K562 (cell line): ENCODE results near the gene OTOR. TPM values are rescaled to one million over a fixed set of nuclear protein-coding genes. Genes with fewer than 3 reads are reported as not detected.
A peak's percentile ranks its signal among the peaks of the same experiment; 100 is the strongest.

Experiments
- EHMT2 ChIP-seq: fragments of 450-650 bp; IDR thresholded peaks from 2 replicates; pipeline ENCODE4 v1.6.1; 2018; ENCODE audit warnings: antibody characterized with exemption
- FOXJ3 ChIP-seq: sonication (generic); formaldehyde crosslinking; IDR thresholded peaks from 2 replicates; pipeline ENCODE4 v1.4.0; 2020; ENCODE audit warnings: mild to moderate bottlenecking, missing genetic modification reagents
- NR1H2 ChIP-seq: sonication (generic); formaldehyde crosslinking; IDR thresholded peaks from 2 replicates; pipeline ENCODE4 v1.4.0; 2020; ENCODE audit warnings: mild to moderate bottlenecking, missing genetic modification reagents
- RBM25 ChIP-seq: fragments of 200-400 bp; formaldehyde crosslinking; IDR thresholded peaks from 2 replicates; pipeline ENCODE4 v1.6.1; 2018; ENCODE audit warnings: low read length, low read depth, moderate library complexity; ENCODE audit not compliant: severe bottlenecking
- RFX7 ChIP-seq: fragments of 250-450 bp; sonication (Bioruptor Pico); IDR thresholded peaks from 2 replicates; pipeline ENCODE4 v1.5.1; 2021; ENCODE audit warnings: mild to moderate bottlenecking
- SIRT6 ChIP-seq: IDR thresholded peaks from one replicate; pipeline ENCODE4 v1.6.1; 2012; ENCODE audit warnings: low read depth, mild to moderate bottlenecking, control low read depth, inconsistent platforms, low read length, moderate library complexity
- SP1 ChIP-seq: sonication (generic); formaldehyde crosslinking; IDR thresholded peaks from 2 replicates; pipeline ENCODE4 v1.8.1; 2022; ENCODE audit warnings: mild to moderate bottlenecking, missing genetic modification reagents
- XRCC4 ChIP-seq: IDR thresholded peaks from one replicate; pipeline ENCODE4 v1.6.1; 2011; ENCODE audit not compliant: insufficient read depth, insufficient read length; ENCODE audit errors: extremely low read depth
- ZNF184 ChIP-seq: sonication (generic); formaldehyde crosslinking; IDR thresholded peaks from 2 replicates; pipeline ENCODE4 v1.5.0; 2020; ENCODE audit warnings: missing genetic modification reagents
- ZNF3 ChIP-seq: fragments of 250-450 bp; sonication (Bioruptor Pico); IDR thresholded peaks from 2 replicates; pipeline ENCODE4 v1.5.0; 2021; ENCODE audit warnings: mild to moderate bottlenecking, moderate library complexity
- ZNF431 ChIP-seq: sonication (generic); formaldehyde crosslinking; IDR thresholded peaks from 2 replicates; pipeline ENCODE4 v1.8.0; 2022; ENCODE audit warnings: mild to moderate bottlenecking, missing genetic modification reagents
- polyA plus RNA-seq, 8 experiments: library from polyadenylated mRNA; depleted of rRNA in 4 of 8; stranded (reverse) in 5 of 8; unstranded in 3 of 8; fragments of >200 nt; fragmentation: Nextera tagmentation in 2 of 8; fragmentation: Illumina TruSeq in 1 of 8; extraction: Ambion mirVana in 2 of 8; extraction: Trizol in 1 of 8; gene quantifications; 2 replicates each; pipeline versions ENCODE4 v1.2.1 to v1.2.3, GENCODE V29; 2011 to 2014; ENCODE audit warnings: inconsistent platforms in 1 of 8, missing spikeins in 1 of 8
- total RNA-seq, 7 experiments: library from RNA; depleted of rRNA in 6 of 7; stranded (reverse); fragments of >200 nt in 6 of 7; fragmentation: Illumina TruSeq in 2 of 7; extraction: Trizol in 2 of 7; gene quantifications; 2 replicates each; pipeline versions ENCODE4 v1.2.1 to v1.2.3, GENCODE V29; 2011 to 2021; ENCODE audit warnings: low replicate concordance in 1 of 7
- TF ChIP-seq, protein P1 (sequence below), 2 experiments: IDR thresholded peaks; 2 replicates each; pipeline ENCODE4 v1.6.1; 2012; ENCODE audit warnings: improper control_type of control experiment in 2 of 2, low read depth in 2 of 2, low read length in 2 of 2, borderline replicate concordance in 1 of 2
- TF ChIP-seq, protein P2 (sequence below): fragments of 250-450 bp; sonication (Bioruptor Pico); IDR thresholded peaks from 2 replicates; pipeline ENCODE4 v1.6.1; 2021; ENCODE audit warnings: mild to moderate bottlenecking
- TF ChIP-seq, protein P3 (sequence below), 2 experiments: fragments of 450-650 bp; conservative IDR thresholded peaks; 2 replicates each; pipeline ENCODE4 v1.6.1; 2017; ENCODE audit warnings: mild to moderate bottlenecking in 2 of 2, moderate library complexity in 2 of 2
- TF ChIP-seq, protein P4 (sequence below): sonication (generic); formaldehyde crosslinking; IDR thresholded peaks from 2 replicates; pipeline ENCODE4 v1.8.0; 2022; ENCODE audit warnings: mild to moderate bottlenecking, missing genetic modification reagents

The OTOR gene
- total and polyA plus RNA-seq, 9 of the 15 experiments (the other 6 are each of a cell fraction or from before 2014, with no cell fraction given), result not detected

DNA sequence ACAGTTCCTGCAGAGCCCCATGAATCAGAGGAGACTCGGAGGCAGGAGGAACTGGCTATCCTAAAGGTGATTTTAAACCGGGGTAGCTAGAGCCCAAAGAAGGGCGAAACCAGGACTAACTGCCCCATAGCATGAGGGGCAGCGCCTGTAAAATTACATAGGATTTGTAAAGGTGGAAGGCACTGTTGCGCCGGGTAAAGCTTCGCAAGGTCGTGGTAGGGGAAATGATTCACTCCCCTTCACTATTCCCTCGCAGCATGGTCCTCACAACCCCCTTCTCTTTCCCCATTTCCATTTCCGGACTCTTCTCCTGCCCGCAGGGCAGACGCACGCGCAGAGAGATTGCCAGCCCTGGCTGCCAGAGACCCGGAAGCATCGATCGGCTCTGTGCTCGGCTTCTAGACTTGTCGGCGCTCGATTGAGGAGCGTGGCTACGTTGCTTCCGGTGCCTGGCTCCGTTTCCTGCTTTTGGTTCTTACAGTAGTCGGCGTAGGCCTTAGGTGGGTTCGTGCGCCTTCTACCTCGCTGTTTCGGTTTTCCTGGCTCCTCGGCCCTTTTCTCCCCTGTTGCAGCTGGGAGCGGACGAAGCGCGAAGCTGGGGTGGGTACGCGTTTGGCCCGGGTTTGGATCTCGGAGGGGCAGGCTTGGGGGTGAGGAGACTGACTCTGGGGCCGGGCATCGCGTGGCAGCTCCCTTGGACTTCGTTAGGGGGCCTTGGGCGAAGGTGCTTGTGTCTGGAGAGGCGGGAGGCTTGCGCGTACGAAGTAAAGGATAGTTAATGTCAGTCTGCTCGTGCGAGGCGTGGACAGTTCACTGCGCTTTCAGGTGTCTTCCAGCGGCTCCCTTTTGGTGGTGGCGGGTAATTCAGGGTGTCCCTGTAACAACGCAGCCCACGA is 18.3 kb upstream of the OTOR start, which contains the start of gene SNRPB2 (continued):
- TF ChIP-seq, protein P1, sequence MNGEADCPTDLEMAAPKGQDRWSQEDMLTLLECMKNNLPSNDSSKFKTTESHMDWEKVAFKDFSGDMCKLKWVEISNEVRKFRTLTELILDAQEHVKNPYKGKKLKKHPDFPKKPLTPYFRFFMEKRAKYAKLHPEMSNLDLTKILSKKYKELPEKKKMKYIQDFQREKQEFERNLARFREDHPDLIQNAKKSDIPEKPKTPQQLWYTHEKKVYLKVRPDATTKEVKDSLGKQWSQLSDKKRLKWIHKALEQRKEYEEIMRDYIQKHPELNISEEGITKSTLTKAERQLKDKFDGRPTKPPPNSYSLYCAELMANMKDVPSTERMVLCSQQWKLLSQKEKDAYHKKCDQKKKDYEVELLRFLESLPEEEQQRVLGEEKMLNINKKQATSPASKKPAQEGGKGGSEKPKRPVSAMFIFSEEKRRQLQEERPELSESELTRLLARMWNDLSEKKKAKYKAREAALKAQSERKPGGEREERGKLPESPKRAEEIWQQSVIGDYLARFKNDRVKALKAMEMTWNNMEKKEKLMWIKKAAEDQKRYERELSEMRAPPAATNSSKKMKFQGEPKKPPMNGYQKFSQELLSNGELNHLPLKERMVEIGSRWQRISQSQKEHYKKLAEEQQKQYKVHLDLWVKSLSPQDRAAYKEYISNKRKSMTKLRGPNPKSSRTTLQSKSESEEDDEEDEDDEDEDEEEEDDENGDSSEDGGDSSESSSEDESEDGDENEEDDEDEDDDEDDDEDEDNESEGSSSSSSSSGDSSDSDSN (IDR thresholded peaks at IDR 0.05; ENCODE audit: borderline replicate concordance in 1 of 2, low read depth in 2 of 2, low read length in 2 of 2), result no peak
- no peak for TF ChIP-seq FOXJ3 (CRISPR knock-in tag)
- TF ChIP-seq, protein P2, sequence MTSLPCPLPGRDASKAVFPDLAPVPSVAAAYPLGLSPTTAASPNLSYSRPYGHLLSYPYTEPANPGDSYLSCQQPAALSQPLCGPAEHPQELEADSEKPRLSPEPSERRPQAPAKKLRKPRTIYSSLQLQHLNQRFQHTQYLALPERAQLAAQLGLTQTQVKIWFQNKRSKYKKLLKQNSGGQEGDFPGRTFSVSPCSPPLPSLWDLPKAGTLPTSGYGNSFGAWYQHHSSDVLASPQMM, result no peak
- no peak for TF ChIP-seq NR1H2 (CRISPR knock-in tag)
- TF ChIP-seq, protein P3, sequence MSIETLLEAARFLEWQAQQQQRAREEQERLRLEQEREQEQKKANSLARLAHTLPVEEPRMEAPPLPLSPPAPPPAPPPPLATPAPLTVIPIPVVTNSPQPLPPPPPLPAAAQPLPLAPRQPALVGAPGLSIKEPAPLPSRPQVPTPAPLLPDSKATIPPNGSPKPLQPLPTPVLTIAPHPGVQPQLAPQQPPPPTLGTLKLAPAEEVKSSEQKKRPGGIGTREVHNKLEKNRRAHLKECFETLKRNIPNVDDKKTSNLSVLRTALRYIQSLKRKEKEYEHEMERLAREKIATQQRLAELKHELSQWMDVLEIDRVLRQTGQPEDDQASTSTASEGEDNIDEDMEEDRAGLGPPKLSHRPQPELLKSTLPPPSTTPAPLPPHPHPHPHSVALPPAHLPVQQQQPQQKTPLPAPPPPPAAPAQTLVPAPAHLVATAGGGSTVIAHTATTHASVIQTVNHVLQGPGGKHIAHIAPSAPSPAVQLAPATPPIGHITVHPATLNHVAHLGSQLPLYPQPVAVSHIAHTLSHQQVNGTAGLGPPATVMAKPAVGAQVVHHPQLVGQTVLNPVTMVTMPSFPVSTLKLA (conservative IDR thresholded peaks at IDR 0.05), result peak; percentile 40 to 71; a peak in 2 of 4 replicates
- no peak for TF ChIP-seq XRCC4
- TF ChIP-seq EHMT2, result peak; percentile 94
- no peak for TF ChIP-seq ZNF431 (CRISPR knock-in tag)
- TF ChIP-seq, protein P4, sequence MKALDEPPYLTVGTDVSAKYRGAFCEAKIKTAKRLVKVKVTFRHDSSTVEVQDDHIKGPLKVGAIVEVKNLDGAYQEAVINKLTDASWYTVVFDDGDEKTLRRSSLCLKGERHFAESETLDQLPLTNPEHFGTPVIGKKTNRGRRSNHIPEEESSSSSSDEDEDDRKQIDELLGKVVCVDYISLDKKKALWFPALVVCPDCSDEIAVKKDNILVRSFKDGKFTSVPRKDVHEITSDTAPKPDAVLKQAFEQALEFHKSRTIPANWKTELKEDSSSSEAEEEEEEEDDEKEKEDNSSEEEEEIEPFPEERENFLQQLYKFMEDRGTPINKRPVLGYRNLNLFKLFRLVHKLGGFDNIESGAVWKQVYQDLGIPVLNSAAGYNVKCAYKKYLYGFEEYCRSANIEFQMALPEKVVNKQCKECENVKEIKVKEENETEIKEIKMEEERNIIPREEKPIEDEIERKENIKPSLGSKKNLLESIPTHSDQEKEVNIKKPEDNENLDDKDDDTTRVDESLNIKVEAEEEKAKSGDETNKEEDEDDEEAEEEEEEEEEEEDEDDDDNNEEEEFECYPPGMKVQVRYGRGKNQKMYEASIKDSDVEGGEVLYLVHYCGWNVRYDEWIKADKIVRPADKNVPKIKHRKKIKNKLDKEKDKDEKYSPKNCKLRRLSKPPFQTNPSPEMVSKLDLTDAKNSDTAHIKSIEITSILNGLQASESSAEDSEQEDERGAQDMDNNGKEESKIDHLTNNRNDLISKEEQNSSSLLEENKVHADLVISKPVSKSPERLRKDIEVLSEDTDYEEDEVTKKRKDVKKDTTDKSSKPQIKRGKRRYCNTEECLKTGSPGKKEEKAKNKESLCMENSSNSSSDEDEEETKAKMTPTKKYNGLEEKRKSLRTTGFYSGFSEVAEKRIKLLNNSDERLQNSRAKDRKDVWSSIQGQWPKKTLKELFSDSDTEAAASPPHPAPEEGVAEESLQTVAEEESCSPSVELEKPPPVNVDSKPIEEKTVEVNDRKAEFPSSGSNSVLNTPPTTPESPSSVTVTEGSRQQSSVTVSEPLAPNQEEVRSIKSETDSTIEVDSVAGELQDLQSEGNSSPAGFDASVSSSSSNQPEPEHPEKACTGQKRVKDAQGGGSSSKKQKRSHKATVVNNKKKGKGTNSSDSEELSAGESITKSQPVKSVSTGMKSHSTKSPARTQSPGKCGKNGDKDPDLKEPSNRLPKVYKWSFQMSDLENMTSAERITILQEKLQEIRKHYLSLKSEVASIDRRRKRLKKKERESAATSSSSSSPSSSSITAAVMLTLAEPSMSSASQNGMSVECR, result no peak
- no peak for TF ChIP-seq SIRT6
- TF ChIP-seq SP1 (CRISPR knock-in tag), result 0 out of 2 replicates have a peak, but pooled peaks have one; percentile 32
- no peak for TF ChIP-seq RFX7 (CRISPR knock-in tag)
- no peak for TF ChIP-seq RBM25
- TF ChIP-seq ZNF3 (CRISPR knock-in tag), result no peak
- no peak for TF ChIP-seq ZNF184 (CRISPR knock-in tag)
